SK-N-SH treated with all-trans-retinoic acid at 6 μM for 48 hours (cell line): ENCODE measurements around the gene INTU.

Source experiments
- BACH2 ChIP-seq: fragments of 250-450 bp; sonication (Bioruptor Pico); IDR thresholded peaks from 2 replicates; pipeline ENCODE4 v1.9.0; 2021; ENCODE audit warnings: mild to moderate bottlenecking, borderline replicate concordance
- CREB5 ChIP-seq: fragments of 250-450 bp; sonication (Bioruptor Pico); IDR thresholded peaks from 2 replicates; pipeline ENCODE4 v1.5.1; 2020; ENCODE audit warnings: low read depth, mild to moderate bottlenecking, moderate library complexity
- ESRRG ChIP-seq: fragments of 250-450 bp; sonication (Bioruptor Pico); IDR thresholded peaks from 2 replicates; pipeline ENCODE4 v1.6.1; 2021; ENCODE audit warnings: mild to moderate bottlenecking
- GLIS3 ChIP-seq: fragments of 250-450 bp; sonication (Bioruptor Pico); IDR thresholded peaks from 2 replicates; pipeline ENCODE4 v1.5.0; 2020; ENCODE audit warnings: mild to moderate bottlenecking, moderate library complexity
- ISL1 ChIP-seq: fragments of 250-450 bp; sonication (Bioruptor Pico); IDR thresholded peaks from 2 replicates; pipeline ENCODE4 v2.1.2; 2022; ENCODE audit warnings: mild to moderate bottlenecking, moderate library complexity
- PATZ1 ChIP-seq: fragments of 250-450 bp; sonication (Bioruptor Pico); IDR thresholded peaks from 2 replicates; pipeline ENCODE4 v1.8.0; 2020; ENCODE audit warnings: mild to moderate bottlenecking, moderate library complexity, borderline replicate concordance
- POU6F1 ChIP-seq: fragments of 250-450 bp; sonication (Bioruptor Pico); IDR thresholded peaks from 2 replicates; pipeline ENCODE4 v1.8.0; 2021; ENCODE audit warnings: low read depth, mild to moderate bottlenecking, moderate library complexity, borderline replicate concordance
- RARB ChIP-seq: fragments of 250-450 bp; sonication (Bioruptor Pico); IDR thresholded peaks from 2 replicates; pipeline ENCODE4 v1.8.0; 2021; ENCODE audit warnings: mild to moderate bottlenecking, moderate library complexity
- TCF4 ChIP-seq: fragments of 250-450 bp; sonication (Bioruptor Pico); IDR thresholded peaks from 2 replicates; pipeline ENCODE4 v1.8.0; 2021; ENCODE audit warnings: mild to moderate bottlenecking, moderate library complexity, borderline replicate concordance
- ZFP3 ChIP-seq: fragments of 250-450 bp; sonication (Bioruptor Pico); IDR thresholded peaks from 2 replicates; pipeline ENCODE4 v1.5.0; 2020; ENCODE audit warnings: mild to moderate bottlenecking, moderate library complexity
- ZFP30 ChIP-seq: fragments of 450-650 bp; formaldehyde crosslinking; IDR thresholded peaks from 2 replicates; pipeline ENCODE4 v1.5.0; 2022; ENCODE audit warnings: mild to moderate bottlenecking, moderate library complexity
- ZNF565 ChIP-seq: fragments of 450-650 bp; formaldehyde crosslinking; conservative IDR thresholded peaks from 2 replicates; pipeline ENCODE4 v1.5.0; 2020; ENCODE audit warnings: low read depth, mild to moderate bottlenecking, moderate library complexity
- ZNF8 ChIP-seq: fragments of 450-650 bp; formaldehyde crosslinking; IDR thresholded peaks from 2 replicates; pipeline ENCODE4 v1.5.0; 2020; ENCODE audit warnings: mild to moderate bottlenecking, moderate library complexity

- TF ChIP-seq ZFP3 (CRISPR knock-in tag) (no peak), RARB (CRISPR knock-in tag) (no peak), TCF4 (CRISPR knock-in tag) (no peak), ZNF8 (no peak), ZNF565 (CRISPR knock-in tag) (no peak), GLIS3 (no peak), ZFP30 (CRISPR knock-in tag) (no peak), POU6F1 (CRISPR knock-in tag) (no peak), BACH2 (no peak), CREB5 (CRISPR knock-in tag) (no peak), ISL1 (no peak), PATZ1 (CRISPR knock-in tag) (no peak), ESRRG (CRISPR knock-in tag) (no peak)
These were observed 23.3 kb upstream of the INTU start for GRCh38 chr4:127609484-127609883.
